ENCODE measurements around the gene DTX4. TPM values are rescaled to one million over a fixed set of nuclear protein-coding genes. Genes with fewer than 3 reads are reported as not detected.

Gene DTX4
- total and polyA plus RNA-seq, 3 donors from 2014 or later: 4.5 to 10.2 (median 6.1) TPM

DNA sequence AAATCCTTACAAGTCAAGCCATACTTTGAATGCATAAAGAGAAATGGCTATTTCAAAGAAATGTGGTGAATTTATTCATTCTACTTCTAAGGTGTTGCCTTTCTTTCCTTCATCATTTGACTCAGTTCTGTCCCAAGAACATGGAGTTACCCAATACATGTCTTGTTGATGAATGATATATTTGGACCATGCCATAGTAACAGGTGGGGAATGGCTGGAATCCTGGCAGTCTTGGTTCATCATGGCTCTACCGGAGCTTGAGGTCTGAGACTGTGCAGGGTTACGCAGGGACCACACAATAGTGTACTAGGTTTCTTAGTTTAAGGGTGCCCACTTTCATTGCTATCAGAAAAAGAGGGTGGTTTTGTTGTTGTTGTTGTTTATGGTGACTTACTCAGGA is 81.1 kb downstream of the DTX4 start:
- Histone ChIP-seq H3K27me3 (no peaks in the 10 kb centered on the region), H3K4me1 (no peaks in the 10 kb centered on the region), H3K9me3 (no peaks in the 10 kb centered on the region), H3K27ac (no peak overlapping the region), H3K4me3 (no peak overlapping the region), H3K36me3 (ENCODE audit: low read depth, missing control alignments) (no peaks in the 10 kb centered on the region)
- no peak for DNase-seq
- intact Hi-C loops (cut with DNase I; ENCODE audit: low total_unique reads): no loop called here
- no peak for TF ChIP-seq POLR2A (IDR thresholded peaks at IDR 0.05)
- TF ChIP-seq, protein P1, sequence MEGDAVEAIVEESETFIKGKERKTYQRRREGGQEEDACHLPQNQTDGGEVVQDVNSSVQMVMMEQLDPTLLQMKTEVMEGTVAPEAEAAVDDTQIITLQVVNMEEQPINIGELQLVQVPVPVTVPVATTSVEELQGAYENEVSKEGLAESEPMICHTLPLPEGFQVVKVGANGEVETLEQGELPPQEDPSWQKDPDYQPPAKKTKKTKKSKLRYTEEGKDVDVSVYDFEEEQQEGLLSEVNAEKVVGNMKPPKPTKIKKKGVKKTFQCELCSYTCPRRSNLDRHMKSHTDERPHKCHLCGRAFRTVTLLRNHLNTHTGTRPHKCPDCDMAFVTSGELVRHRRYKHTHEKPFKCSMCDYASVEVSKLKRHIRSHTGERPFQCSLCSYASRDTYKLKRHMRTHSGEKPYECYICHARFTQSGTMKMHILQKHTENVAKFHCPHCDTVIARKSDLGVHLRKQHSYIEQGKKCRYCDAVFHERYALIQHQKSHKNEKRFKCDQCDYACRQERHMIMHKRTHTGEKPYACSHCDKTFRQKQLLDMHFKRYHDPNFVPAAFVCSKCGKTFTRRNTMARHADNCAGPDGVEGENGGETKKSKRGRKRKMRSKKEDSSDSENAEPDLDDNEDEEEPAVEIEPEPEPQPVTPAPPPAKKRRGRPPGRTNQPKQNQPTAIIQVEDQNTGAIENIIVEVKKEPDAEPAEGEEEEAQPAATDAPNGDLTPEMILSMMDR (IDR thresholded peaks at IDR 0.05): no peak
- WGBS, 2 donors: 91 to 98% methylated on average over 2 of the region's 2 CpGs

DNA sequence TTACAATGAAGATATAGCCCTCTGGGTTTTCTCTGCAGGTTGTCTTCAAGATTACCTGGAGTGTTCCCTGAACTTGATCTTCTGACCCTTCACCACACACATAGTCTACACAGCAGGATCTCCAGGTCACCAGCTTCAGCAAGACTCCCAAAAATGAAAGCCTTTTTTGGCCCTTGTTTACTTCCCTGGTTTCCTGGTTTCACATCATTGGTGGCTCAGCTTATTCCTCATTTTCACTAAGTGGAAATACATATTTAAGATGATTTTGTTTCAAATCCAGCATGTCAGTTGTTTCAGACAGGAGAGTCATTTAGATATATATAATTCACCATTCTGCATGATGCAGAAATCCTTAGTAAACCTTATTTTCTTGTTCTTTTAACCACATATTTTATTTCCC is 82.4 kb downstream of the DTX4 start:
- H3K36me3 ChIP-seq (ENCODE audit: low read depth, missing control alignments): no peaks in the 10 kb centered on the region
- H3K4me1 ChIP-seq: no peaks in the 10 kb centered on the region
- no peak overlapping the region for H3K27ac ChIP-seq
- intact Hi-C loops (cut with DNase I; ENCODE audit: low total_unique reads): no loop called here
- no peaks in the 10 kb centered on the region for H3K9me3 ChIP-seq
- no peak for DNase-seq
- TF ChIP-seq, protein P1 (IDR thresholded peaks at IDR 0.05): no peak
- TF ChIP-seq POLR2A (IDR thresholded peaks at IDR 0.05): no peak
- no peaks in the 10 kb centered on the region for H3K27me3 ChIP-seq
- no peak overlapping the region for H3K4me3 ChIP-seq

DNA sequence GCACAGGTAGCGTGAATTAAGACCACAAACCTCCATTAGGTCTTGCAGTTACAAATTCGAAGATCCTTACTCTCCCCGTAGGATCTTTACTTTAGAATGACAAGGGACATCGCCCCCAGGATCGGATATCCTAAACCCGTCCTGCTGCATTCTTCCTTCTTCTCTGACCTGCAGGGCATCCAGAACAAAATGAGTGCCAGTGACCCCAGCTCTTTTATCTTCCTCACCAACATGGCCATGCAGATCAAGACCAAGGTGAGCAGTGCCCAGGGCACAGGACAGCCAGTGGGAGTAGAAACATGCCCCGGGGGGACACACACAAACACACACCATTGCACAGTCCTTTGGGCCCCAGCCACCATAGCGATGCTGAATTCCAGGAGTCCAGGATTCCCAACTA is 83.3 kb downstream of the DTX4 start:
- Histone ChIP-seq H3K4me3 (no peak overlapping the region), H3K36me3 (ENCODE audit: low read depth, missing control alignments) (no peaks in the 10 kb centered on the region), H3K9me3 (no peaks in the 10 kb centered on the region), H3K4me1 (no peaks in the 10 kb centered on the region), H3K27me3 (no peaks in the 10 kb centered on the region), H3K27ac (no peak overlapping the region)
- TF ChIP-seq, protein P1 (IDR thresholded peaks at IDR 0.05): no peak
- TF ChIP-seq POLR2A (IDR thresholded peaks at IDR 0.05): no peak
- intact Hi-C loops (cut with DNase I; ENCODE audit: low total_unique reads): no loop called here
- DNase-seq: no peak
- 73 to 77% methylated on average over 8 of the region's 8 CpGs for WGBS, 2 donors

Small RNA genes within 50 kb of the gene (small RNA-seq; reads per million reads assigned to genes)
- gene RN7SL42P: 0 reads per million in 2 donors

Other genes with a start within 250 kb of the DTX4 start
- gene GLYATL1, start 232.6 kb upstream of the DTX4 start, total RNA-seq: 1 to 10 TPM in 1 of 2 donors, not detected in 1; 1.4 TPM
- 0.40 TPM for gene GLYATL1, start 232.6 kb upstream of the DTX4 start, polyA plus RNA-seq (ENCODE audit: insufficient read depth, low read depth, low replicate concordance)
- gene GLYATL1B, start 85.8 kb upstream of the DTX4 start, total RNA-seq: not detected
- gene GLYATL1B, start 85.8 kb upstream of the DTX4 start, polyA plus RNA-seq (ENCODE audit: insufficient read depth, low read depth, low replicate concordance): not detected
- gene FAM111B, start 64.9 kb upstream of the DTX4 start, total RNA-seq: under 1 TPM; 0.24 to 0.81 TPM
- not detected for gene FAM111B, start 64.9 kb upstream of the DTX4 start, polyA plus RNA-seq (ENCODE audit: insufficient read depth, low read depth, low replicate concordance)
- gene FAM111A, start 29.3 kb upstream of the DTX4 start, total RNA-seq: 10 to 100 TPM; 41.5 to 43.4 TPM
- gene FAM111A, start 29.3 kb upstream of the DTX4 start, polyA plus RNA-seq (ENCODE audit: insufficient read depth, low read depth, low replicate concordance): 12.3 TPM
- 1 to 10 TPM in 1 of 2 donors, under 1 TPM in 1; 0.87 to 3.8 TPM for gene MPEG1, start 40.8 kb downstream of the DTX4 start, total RNA-seq
- 12.1 TPM for gene MPEG1, start 40.8 kb downstream of the DTX4 start, polyA plus RNA-seq (ENCODE audit: insufficient read depth, low read depth, low replicate concordance)
- under 1 TPM in 1 of 2 donors, not detected in 1; 0.12 TPM for gene OR5AN1, start 186.8 kb downstream of the DTX4 start, total RNA-seq
- gene OR5AN1, start 186.8 kb downstream of the DTX4 start, polyA plus RNA-seq (ENCODE audit: insufficient read depth, low read depth, low replicate concordance): not detected

Measured in testis (tissue), 3 donors.